GM12874 (cell line): ENCODE results near the gene METTL6.

ENCODE experiments used
- CTCF ChIP-seq: IDR thresholded peaks from 2 replicates; pipeline ENCODE4 v1.5.1; 2011; ENCODE audit warnings: low read depth, mild to moderate bottlenecking, control low read depth, low read length, moderate library complexity; ENCODE audit not compliant: insufficient read depth

The METTL6 gene

GRCh38 chr3:15449489-15450224 lies 22.3 kb upstream of the METTL6 start:
- TF ChIP-seq CTCF = no peak

- TF ChIP-seq CTCF = no peak
These were observed 16.6 kb upstream of the METTL6 start for GRCh38 chr3:15443826-15444524.

- no peak for TF ChIP-seq CTCF
These were observed 13.5 kb upstream of the METTL6 start for GRCh38 chr3:15440891-15441290.

GRCh38 chr3:15439476-15439875 lies 12.1 kb upstream of the METTL6 start:
- TF ChIP-seq CTCF = no peak

- no peak for TF ChIP-seq CTCF
These were observed 11.6 kb upstream of the METTL6 start for GRCh38 chr3:15438983-15439382.

GRCh38 chr3:15436246-15436645 lies 8.9 kb upstream of the METTL6 start:
- no peak for TF ChIP-seq CTCF

- no peak for TF ChIP-seq CTCF
These were observed 7.4 kb upstream of the METTL6 start for GRCh38 chr3:15434756-15435155.
